ENCODE results near the gene FGFBP1. TPM values are rescaled to one million over a fixed set of nuclear protein-coding genes. Genes with fewer than 3 reads are reported as not detected.
A peak's percentile ranks its signal among the peaks of the same experiment; 100 is the strongest.

The FGFBP1 gene
- total RNA-seq, 4 donors from 2014 or later = 2.5 TPM; not detected in 3

GRCh38 chr4:15897577-15897976, 41.0 kb downstream of the FGFBP1 start:
- Histone ChIP-seq H3K4me1 (no peaks in the 10 kb centered on the region), H3K27me3 (no peaks in the 10 kb centered on the region)
- 78 to 85% methylated on average over 2 of the region's 2 CpGs for WGBS, 2 donors

GRCh38 chr4:15894921-15895916, 43.3 kb downstream of the FGFBP1 start:
- H3K27ac ChIP-seq = no peak overlapping the region
- no peak overlapping the region for H3K4me3 ChIP-seq
- TF ChIP-seq POLR2A (IDR thresholded peaks at IDR 0.05) (no peak), CTCF (IDR thresholded peaks at IDR 0.05) (no peak), EP300 (IDR thresholded peaks at IDR 0.05) (no peak)
- no peak for DNase-seq (ENCODE audit: low spot score in 2 of 2)
- H3K4me1 ChIP-seq = peaks cover 0 to 7% (median 0%) of the 10 kb centered on the region in 4 donors
- H3K9me3 ChIP-seq = no peaks in the 10 kb centered on the region
- no peaks in the 10 kb centered on the region for H3K27me3 ChIP-seq
- 75 to 76% methylated on average over 4 of the region's 4 CpGs for WGBS, 2 donors
- H3K36me3 ChIP-seq = no peaks in the 10 kb centered on the region

More at GRCh38 chr4:15897577-15897976, 41.0 kb downstream of the FGFBP1 start:
- Histone ChIP-seq H3K4me3 (no peak overlapping the region), H3K9me3 (no peaks in the 10 kb centered on the region), H3K27ac (no peak overlapping the region), H3K36me3 (no peaks in the 10 kb centered on the region)
- TF ChIP-seq CTCF (IDR thresholded peaks at IDR 0.05) (no peak), EP300 (IDR thresholded peaks at IDR 0.05) (no peak), POLR2A (IDR thresholded peaks at IDR 0.05) (no peak)
- no peak for DNase-seq (ENCODE audit: low spot score in 2 of 2)

GRCh38 chr4:15894393-15894792, 44.1 kb downstream of the FGFBP1 start:
- no peak for TF ChIP-seq CTCF (IDR thresholded peaks at IDR 0.05)
- TF ChIP-seq EP300 (IDR thresholded peaks at IDR 0.05) = no peak
- no peak for TF ChIP-seq POLR2A (IDR thresholded peaks at IDR 0.05)
- no peaks in the 10 kb centered on the region for H3K27me3 ChIP-seq
- no peaks in the 10 kb centered on the region for H3K36me3 ChIP-seq
- 70 to 89% methylated on average over 1 of the region's 1 CpG for WGBS, 2 donors
- H3K4me1 ChIP-seq = peaks cover 0 to 7% (median 0%) of the 10 kb centered on the region in 4 donors
- H3K27ac ChIP-seq = no peak overlapping the region
- H3K9me3 ChIP-seq = no peaks in the 10 kb centered on the region
- no peak for DNase-seq (ENCODE audit: low spot score in 2 of 2)
- H3K4me3 ChIP-seq = no peak overlapping the region

GRCh38 chr4:15893962-15894361, 44.6 kb downstream of the FGFBP1 start:
- no peaks in the 10 kb centered on the region for H3K36me3 ChIP-seq
- H3K4me3 ChIP-seq = no peak overlapping the region
- H3K9me3 ChIP-seq = no peaks in the 10 kb centered on the region
- DNase-seq (ENCODE audit: low spot score in 2 of 2) = peak in 1 of 2 donors; percentile 13
- no peak overlapping the region for H3K27ac ChIP-seq
- WGBS, 2 donors = 72 to 81% methylated on average over 4 of the region's 4 CpGs
- no peaks in the 10 kb centered on the region for H3K27me3 ChIP-seq
- H3K4me1 ChIP-seq = peaks cover 0 to 7% (median 0%) of the 10 kb centered on the region in 4 donors
- TF ChIP-seq CTCF (IDR thresholded peaks at IDR 0.05) = no peak
- no peak for TF ChIP-seq EP300 (IDR thresholded peaks at IDR 0.05)
- no peak for TF ChIP-seq POLR2A (IDR thresholded peaks at IDR 0.05)

- Histone ChIP-seq H3K9me3 (no peaks in the 10 kb centered on the region), H3K27ac (no peak overlapping the region), H3K4me3 (no peak overlapping the region), H3K36me3 (no peaks in the 10 kb centered on the region), H3K4me1 (peaks cover 0 to 7% (median 0%) of the 10 kb centered on the region in 4 donors), H3K27me3 (no peaks in the 10 kb centered on the region)
- TF ChIP-seq EP300 (IDR thresholded peaks at IDR 0.05) = no peak
- TF ChIP-seq POLR2A (IDR thresholded peaks at IDR 0.05) = no peak
- TF ChIP-seq CTCF (IDR thresholded peaks at IDR 0.05) = no peak
- 33 to 46% methylated on average over 4 of the region's 4 CpGs for WGBS, 2 donors
- no peak for DNase-seq (ENCODE audit: low spot score in 2 of 2)
Measured at GRCh38 chr4:15891312-15891711, 47.2 kb downstream of the FGFBP1 start.

All from tibial nerve (tissue), 4 donors.